ENCODE results near the gene GLOD4. TPM values are rescaled to one million over a fixed set of nuclear protein-coding genes. Genes with fewer than 3 reads are reported as not detected.

Gene GLOD4
- total RNA-seq, 4 donors from 2014 or later: 32.9 to 45.0 (median 41.4) TPM

DNA sequence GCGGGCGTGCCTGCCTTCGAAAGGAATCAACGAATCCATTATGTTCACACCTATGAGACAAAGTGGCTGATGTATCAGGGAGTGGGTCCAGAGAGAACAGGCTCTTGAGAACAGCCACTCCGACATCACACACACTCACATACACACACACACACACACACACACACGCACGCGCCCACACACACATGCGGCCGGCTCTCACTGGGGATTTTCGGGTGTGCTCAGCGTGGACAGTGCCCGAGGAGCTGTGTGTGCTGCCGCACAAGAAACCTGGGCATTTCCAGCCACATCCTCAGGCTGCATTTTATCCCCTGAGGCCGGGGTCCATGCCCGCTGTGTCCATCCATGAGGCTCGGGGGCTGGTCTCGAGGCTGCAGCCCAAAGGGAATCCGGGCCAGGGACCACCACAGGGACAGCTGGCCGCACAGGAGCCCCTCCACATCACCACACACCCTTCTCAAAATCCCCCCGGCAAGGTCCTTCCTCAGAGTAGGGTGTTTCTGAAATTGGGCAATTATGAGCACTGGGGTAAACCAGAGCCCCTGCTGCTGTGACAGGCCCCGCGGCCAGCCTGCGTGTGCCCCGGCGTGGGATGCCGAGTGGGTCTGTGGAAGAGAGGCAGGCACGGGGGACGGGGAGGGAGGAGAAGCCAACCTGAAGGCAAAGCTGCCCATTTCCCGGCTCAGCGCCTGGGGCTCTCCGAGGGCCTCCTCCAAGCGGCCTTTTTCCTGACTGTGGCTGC is 24.9 kb upstream of the GLOD4 start:
- TF ChIP-seq, protein P1, sequence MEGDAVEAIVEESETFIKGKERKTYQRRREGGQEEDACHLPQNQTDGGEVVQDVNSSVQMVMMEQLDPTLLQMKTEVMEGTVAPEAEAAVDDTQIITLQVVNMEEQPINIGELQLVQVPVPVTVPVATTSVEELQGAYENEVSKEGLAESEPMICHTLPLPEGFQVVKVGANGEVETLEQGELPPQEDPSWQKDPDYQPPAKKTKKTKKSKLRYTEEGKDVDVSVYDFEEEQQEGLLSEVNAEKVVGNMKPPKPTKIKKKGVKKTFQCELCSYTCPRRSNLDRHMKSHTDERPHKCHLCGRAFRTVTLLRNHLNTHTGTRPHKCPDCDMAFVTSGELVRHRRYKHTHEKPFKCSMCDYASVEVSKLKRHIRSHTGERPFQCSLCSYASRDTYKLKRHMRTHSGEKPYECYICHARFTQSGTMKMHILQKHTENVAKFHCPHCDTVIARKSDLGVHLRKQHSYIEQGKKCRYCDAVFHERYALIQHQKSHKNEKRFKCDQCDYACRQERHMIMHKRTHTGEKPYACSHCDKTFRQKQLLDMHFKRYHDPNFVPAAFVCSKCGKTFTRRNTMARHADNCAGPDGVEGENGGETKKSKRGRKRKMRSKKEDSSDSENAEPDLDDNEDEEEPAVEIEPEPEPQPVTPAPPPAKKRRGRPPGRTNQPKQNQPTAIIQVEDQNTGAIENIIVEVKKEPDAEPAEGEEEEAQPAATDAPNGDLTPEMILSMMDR (IDR thresholded peaks at IDR 0.05; ENCODE audit: low read depth): no peak

DNA sequence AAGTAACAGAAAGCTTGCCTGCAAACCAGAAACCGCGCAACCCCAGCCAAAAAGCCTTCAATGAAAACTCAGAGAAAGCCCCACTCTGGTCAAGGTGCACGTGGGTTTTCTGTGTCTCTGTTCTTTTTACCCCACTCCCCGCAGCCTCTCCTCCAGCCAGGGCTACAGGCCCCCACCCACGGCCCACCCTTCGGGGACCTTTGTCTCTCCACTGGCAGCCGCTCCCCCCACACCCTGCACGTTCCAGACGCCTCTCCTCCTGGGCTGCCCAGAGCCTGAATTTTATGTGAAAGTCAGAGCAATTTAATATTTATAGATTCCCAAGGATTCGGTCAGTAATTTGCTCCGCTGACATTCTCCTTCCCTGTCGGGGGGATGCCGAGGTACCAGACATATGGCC is 24.3 kb upstream of the GLOD4 start:
- TF ChIP-seq, protein P1 (IDR thresholded peaks at IDR 0.05; ENCODE audit: low read depth): no peak

DNA sequence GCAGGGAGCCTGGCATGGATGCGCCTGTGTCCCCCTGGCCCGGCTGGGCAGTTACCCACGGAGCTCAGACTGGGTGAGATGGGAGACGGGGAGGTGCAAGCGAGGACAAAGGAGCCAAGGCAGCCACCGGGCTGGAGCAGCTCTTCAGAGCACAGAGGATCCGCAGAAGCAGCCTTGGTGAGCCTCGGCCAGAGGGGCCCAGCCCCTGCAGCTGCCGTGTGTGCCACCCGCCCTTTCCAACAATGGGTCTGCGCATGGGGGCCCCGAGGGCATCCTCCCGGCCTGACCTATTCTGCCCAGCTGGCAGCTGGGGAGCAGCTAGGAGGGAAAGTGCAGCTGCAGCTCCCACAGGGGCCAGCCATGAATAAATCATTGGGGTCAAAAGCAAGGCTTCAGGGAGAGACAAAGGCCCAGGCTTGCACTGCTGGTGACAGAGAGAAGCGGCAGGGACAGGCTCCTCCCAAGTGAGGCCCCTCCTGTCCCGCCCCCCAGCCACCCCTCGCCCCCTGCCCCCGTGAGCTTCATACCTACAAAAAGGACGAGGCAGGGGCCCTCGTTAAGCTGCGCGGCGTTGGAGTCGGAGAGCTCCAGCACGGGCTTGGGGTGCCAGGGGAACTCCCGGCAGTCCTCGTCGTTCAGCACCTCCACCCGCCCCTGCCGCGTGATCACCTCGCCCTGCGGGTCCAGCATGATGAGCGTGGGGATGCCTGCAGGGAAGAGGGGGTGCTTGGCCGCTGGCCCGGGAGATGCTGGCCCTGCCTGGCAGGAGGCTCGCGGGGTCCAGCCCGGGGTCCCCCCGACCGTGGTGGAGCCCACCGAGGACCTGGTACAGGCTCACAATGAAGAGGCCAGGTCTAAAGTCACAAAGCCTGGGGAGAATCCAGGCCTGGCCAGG is 22.7 kb upstream of the GLOD4 start:
- TF ChIP-seq, protein P1 (IDR thresholded peaks at IDR 0.05; ENCODE audit: low read depth): no peak

DNA sequence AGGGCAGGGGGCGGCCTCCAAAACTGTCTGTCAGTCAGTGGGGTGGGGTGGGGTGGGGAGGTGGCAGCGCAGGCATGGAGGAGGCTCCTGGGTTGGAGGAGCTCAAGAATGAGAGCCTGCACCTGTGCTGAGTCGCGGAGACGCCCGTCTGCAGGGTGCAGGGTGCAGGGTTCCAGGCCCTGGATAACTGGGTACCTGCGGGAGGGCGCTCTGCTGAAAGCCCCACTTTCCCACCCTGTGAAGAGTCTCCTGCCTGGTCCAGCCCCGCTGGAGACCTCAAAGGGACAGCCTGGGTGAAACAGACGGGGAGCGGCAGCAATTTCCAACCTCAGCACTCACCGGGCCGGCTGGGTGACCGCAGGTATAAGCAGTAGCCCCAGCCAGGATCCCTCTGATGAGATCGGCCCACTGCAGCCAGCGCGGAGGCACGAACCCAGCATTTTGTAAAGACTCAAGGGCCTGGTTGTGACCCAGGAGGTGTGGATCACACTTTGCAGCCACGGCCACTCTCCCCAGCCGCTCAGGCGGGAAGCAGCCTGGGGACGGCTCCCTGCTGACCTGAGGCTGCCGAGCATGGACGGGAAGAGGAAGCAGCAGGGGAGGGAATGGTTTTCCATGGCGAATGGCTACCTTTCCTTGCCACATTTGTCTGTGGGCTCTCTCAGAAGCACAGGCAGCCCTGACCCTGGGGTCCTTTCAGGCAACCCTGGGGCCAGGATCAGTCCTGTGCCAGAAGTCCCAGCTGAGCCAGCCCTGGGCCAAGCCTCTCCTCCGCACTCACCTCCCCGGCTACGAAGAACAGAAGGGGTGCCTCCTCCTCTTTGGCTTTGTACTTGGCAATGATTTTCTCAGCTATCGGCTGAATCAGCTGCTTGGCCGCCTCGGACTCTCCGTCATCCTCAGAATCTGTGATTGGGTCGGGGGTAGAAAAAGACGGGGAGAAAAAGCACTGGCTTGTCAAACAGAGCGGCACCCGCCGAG is 21.1 kb upstream of the GLOD4 start:
- TF ChIP-seq, protein P1 (IDR thresholded peaks at IDR 0.05; ENCODE audit: low read depth): no peak

DNA sequence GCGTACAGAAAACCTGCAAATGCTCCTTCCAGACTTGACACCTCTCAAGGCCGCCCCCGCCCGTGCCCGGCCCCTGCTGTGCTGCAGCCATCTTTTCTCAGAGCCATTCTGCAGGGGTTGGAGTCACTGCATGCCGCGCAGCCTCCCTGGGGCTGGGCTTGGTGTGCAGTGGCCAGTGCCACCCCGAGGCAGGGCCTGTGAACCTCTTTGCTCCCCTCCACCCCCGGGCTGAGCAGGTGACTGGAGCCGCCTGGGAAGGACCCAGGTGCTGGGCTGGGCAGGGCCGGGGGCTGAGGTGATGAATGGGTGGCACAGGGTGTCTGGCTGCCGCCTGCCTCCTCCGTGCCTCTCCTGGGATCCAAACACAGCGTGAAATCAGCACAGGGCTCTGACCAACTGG is 20.4 kb upstream of the GLOD4 start:
- TF ChIP-seq, protein P1 (IDR thresholded peaks at IDR 0.05; ENCODE audit: low read depth): no peak

DNA sequence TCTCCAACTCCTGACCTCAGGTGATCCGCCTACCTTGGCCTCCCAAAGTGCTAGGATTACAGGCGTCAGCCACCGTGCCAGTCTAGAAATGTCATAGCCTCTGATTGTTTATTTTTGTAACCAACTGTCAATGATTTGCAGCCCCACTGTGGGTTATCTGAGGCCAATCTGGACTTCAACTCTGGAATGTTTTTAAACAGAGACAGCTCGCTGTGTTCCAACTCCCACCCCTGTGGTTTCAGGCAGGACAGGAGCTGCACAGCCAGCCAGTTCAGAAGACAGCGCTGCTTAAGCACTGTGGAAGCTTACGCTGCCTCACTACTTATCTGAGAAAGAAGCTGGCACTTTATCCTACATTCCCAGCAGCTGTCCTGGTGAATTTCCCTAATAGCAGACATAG is 19.6 kb upstream of the GLOD4 start:
- TF ChIP-seq, protein P1 (IDR thresholded peaks at IDR 0.05; ENCODE audit: low read depth): no peak

Measured in subcutaneous adipose tissue (tissue), 4 donors.